OCI-LY1 (cell line): ENCODE results near the gene VMP1.

Experiments used
- EZH2 ChIP-seq: fragments of 200-600 bp; sonication (generic), shearing (Covaris generic); IDR thresholded peaks from 2 replicates; pipeline ENCODE4 v1.8.0; 2017; ENCODE audit warnings: borderline replicate concordance, mixed run types, mild to moderate bottlenecking, antibody characterized with exemption, low read length, moderate library complexity, mixed read lengths
- TF ChIP-seq, protein P1 (sequence below): fragments of 200-600 bp; sonication (generic), shearing (Covaris generic); IDR thresholded peaks from 2 replicates; pipeline ENCODE4 v1.5.1; 2017; ENCODE audit warnings: mild to moderate bottlenecking, antibody characterized with exemption, low read length, moderate library complexity, mixed read lengths

DNA sequence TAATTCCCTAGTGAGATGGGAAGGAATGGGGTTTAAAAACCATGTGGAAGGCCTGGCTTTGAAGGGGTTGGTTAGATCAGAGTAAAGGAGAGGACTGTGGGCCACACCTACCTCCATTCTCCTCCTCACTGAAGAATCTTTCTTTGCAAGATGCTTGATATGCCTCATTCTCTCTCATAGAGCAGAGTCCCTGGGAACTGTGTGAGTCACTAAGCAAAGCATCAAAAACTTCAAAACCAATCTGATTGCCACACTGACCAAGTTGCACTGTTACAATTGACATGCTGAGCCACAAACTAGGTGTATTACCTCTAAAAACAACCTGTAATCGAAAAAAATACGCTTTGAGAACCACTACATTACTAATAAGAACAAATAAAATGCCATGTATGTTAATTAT lies 183.3 kb downstream of the VMP1 start:
- TF ChIP-seq, protein P1, sequence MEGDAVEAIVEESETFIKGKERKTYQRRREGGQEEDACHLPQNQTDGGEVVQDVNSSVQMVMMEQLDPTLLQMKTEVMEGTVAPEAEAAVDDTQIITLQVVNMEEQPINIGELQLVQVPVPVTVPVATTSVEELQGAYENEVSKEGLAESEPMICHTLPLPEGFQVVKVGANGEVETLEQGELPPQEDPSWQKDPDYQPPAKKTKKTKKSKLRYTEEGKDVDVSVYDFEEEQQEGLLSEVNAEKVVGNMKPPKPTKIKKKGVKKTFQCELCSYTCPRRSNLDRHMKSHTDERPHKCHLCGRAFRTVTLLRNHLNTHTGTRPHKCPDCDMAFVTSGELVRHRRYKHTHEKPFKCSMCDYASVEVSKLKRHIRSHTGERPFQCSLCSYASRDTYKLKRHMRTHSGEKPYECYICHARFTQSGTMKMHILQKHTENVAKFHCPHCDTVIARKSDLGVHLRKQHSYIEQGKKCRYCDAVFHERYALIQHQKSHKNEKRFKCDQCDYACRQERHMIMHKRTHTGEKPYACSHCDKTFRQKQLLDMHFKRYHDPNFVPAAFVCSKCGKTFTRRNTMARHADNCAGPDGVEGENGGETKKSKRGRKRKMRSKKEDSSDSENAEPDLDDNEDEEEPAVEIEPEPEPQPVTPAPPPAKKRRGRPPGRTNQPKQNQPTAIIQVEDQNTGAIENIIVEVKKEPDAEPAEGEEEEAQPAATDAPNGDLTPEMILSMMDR: no peak
- no peak for TF ChIP-seq EZH2
